Measurements from ENCODE around the gene ETV3L.
A peak's percentile ranks its signal among the peaks of the same experiment; 100 is the strongest.
"Not testable (repeated sequence)": the region's sequence is repeated elsewhere in the genome, so short reads cannot be mapped to it uniquely, and the experiment has no call there.

ETV3L gene

GRCh38 chr1:157055729-157056128 lies 43.9 kb downstream of the ETV3L start:
- not testable (repeated sequence) for H3K9me3 ChIP-seq (ENCODE audit: control insufficient read depth, insufficient read depth, low read length); H3K36me3 ChIP-seq (ENCODE audit: control insufficient read depth, insufficient read depth, low read length); H3K4me1 ChIP-seq (ENCODE audit: control insufficient read depth, insufficient read depth, low read length); H3K27me3 ChIP-seq (ENCODE audit: control insufficient read depth, insufficient read depth, low read length); H3K9ac ChIP-seq (ENCODE audit: low read depth, low read length); H3K4me3 ChIP-seq (ENCODE audit: low read depth, low read length)

GRCh38 chr1:157050836-157051235 lies 48.8 kb downstream of the ETV3L start:
- Histone ChIP-seq H3K36me3 (ENCODE audit: control insufficient read depth, insufficient read depth, low read length) (no peaks in the 10 kb centered on the region), H3K4me3 (ENCODE audit: low read depth, low read length) (no peak overlapping the region), H3K9me3 (ENCODE audit: control insufficient read depth, insufficient read depth, low read length) (no peaks in the 10 kb centered on the region), H3K4me1 (ENCODE audit: control insufficient read depth, insufficient read depth, low read length) (peaks cover 3% of the 10 kb centered on the region), H3K27me3 (ENCODE audit: control insufficient read depth, insufficient read depth, low read length) (no peaks in the 10 kb centered on the region), H3K9ac (ENCODE audit: low read depth, low read length) (no peak overlapping the region)

GRCh38 chr1:157047062-157047410 lies 52.6 kb downstream of the ETV3L start:
- no peaks in the 10 kb centered on the region for H3K36me3 ChIP-seq (ENCODE audit: control insufficient read depth, insufficient read depth, low read length)
- no peaks in the 10 kb centered on the region for H3K27me3 ChIP-seq (ENCODE audit: control insufficient read depth, insufficient read depth, low read length)
- H3K4me1 ChIP-seq (ENCODE audit: control insufficient read depth, insufficient read depth, low read length), result peaks cover 22% of the 10 kb centered on the region
- H3K9ac ChIP-seq (ENCODE audit: low read depth, low read length), result no peak overlapping the region
- no peaks in the 10 kb centered on the region for H3K9me3 ChIP-seq (ENCODE audit: control insufficient read depth, insufficient read depth, low read length)
- H3K4me3 ChIP-seq (ENCODE audit: low read depth, low read length), result peak overlapping the region; percentile 27

- Histone ChIP-seq H3K36me3 (ENCODE audit: control insufficient read depth, insufficient read depth, low read length) (no peaks in the 10 kb centered on the region), H3K4me3 (ENCODE audit: low read depth, low read length) (peak within 1 kb of the TSS; percentile 89), H3K9ac (ENCODE audit: low read depth, low read length) (peak within 1 kb of the TSS; percentile 89)
These were observed 54.1 kb downstream of the ETV3L start, which contains the start of gene ARHGEF11 for GRCh38 chr1:157045250-157046218. TSS of gene ARHGEF11 (minus strand) at chr1:157045742. CDS start at chr1:157044330, 1,412 bp downstream.

GRCh38 chr1:157044326-157044725 lies 55.3 kb downstream of the ETV3L start:
- Histone ChIP-seq H3K4me3 (ENCODE audit: low read depth, low read length) (peak overlapping the region; percentile 89), H3K36me3 (ENCODE audit: control insufficient read depth, insufficient read depth, low read length) (no peaks in the 10 kb centered on the region), H3K4me1 (ENCODE audit: control insufficient read depth, insufficient read depth, low read length) (peaks cover 24% of the 10 kb centered on the region), H3K9ac (ENCODE audit: low read depth, low read length) (peak overlapping the region; percentile 28), H3K27me3 (ENCODE audit: control insufficient read depth, insufficient read depth, low read length) (no peaks in the 10 kb centered on the region), H3K9me3 (ENCODE audit: control insufficient read depth, insufficient read depth, low read length) (no peaks in the 10 kb centered on the region)

More at GRCh38 chr1:157045250-157046218, 54.1 kb downstream of the ETV3L start, which contains the start of gene ARHGEF11:
- H3K9me3 ChIP-seq (ENCODE audit: control insufficient read depth, insufficient read depth, low read length), result no peaks in the 10 kb centered on the region
- H3K4me1 ChIP-seq (ENCODE audit: control insufficient read depth, insufficient read depth, low read length), result peaks cover 24% of the 10 kb centered on the region
- no peaks in the 10 kb centered on the region for H3K27me3 ChIP-seq (ENCODE audit: control insufficient read depth, insufficient read depth, low read length)

GRCh38 chr1:157043685-157044084 lies 55.9 kb downstream of the ETV3L start:
- H3K9ac ChIP-seq (ENCODE audit: low read depth, low read length), result peak overlapping the region; percentile 29
- peaks cover 24% of the 10 kb centered on the region for H3K4me1 ChIP-seq (ENCODE audit: control insufficient read depth, insufficient read depth, low read length)
- no peaks in the 10 kb centered on the region for H3K9me3 ChIP-seq (ENCODE audit: control insufficient read depth, insufficient read depth, low read length)
- H3K4me3 ChIP-seq (ENCODE audit: low read depth, low read length), result peak overlapping the region; percentile 89
- no peaks in the 10 kb centered on the region for H3K36me3 ChIP-seq (ENCODE audit: control insufficient read depth, insufficient read depth, low read length)
- H3K27me3 ChIP-seq (ENCODE audit: control insufficient read depth, insufficient read depth, low read length), result no peaks in the 10 kb centered on the region

- Histone ChIP-seq H3K4me1 (ENCODE audit: control insufficient read depth, insufficient read depth, low read length) (peaks cover 24% of the 10 kb centered on the region), H3K36me3 (ENCODE audit: control insufficient read depth, insufficient read depth, low read length) (no peaks in the 10 kb centered on the region), H3K27me3 (ENCODE audit: control insufficient read depth, insufficient read depth, low read length) (no peaks in the 10 kb centered on the region), H3K9me3 (ENCODE audit: control insufficient read depth, insufficient read depth, low read length) (no peaks in the 10 kb centered on the region), H3K4me3 (ENCODE audit: low read depth, low read length) (peak overlapping the region; percentile 89), H3K9ac (ENCODE audit: low read depth, low read length) (no peak overlapping the region)
These were observed 56.8 kb downstream of the ETV3L start for GRCh38 chr1:157042846-157043245.

Data from iPS-15b (cell line).